Gastrocnemius medialis (tissue), 4 donors: ENCODE measurements around the gene GSTM4.

Source experiments
- POLR2A ChIP-seq, 2 donors: fragments of 450-650 bp; IDR thresholded peaks; one replicate each; pipeline ENCODE4 v1.6.1; 2017; ENCODE audit warnings: antibody characterized with exemption in 2 of 2, mild to moderate bottlenecking in 2 of 2, moderate library complexity in 2 of 2
- TF ChIP-seq, protein P1 (sequence below), 5 experiments: fragments of 450-650 bp in 3 of 5; fragments of 200-600 bp in 2 of 5; sonication (generic) in 2 of 5; IDR thresholded peaks in 4 of 5; conservative IDR thresholded peaks in 1 of 5; 1 replicate in 4 of 5; 2 replicates in 1 of 5; pipeline ENCODE4 v1.5.1; 2016 to 2019; ENCODE audit warnings: antibody characterized with exemption in 5 of 5, mild to moderate bottlenecking in 3 of 5, moderate library complexity in 3 of 5

DNA sequence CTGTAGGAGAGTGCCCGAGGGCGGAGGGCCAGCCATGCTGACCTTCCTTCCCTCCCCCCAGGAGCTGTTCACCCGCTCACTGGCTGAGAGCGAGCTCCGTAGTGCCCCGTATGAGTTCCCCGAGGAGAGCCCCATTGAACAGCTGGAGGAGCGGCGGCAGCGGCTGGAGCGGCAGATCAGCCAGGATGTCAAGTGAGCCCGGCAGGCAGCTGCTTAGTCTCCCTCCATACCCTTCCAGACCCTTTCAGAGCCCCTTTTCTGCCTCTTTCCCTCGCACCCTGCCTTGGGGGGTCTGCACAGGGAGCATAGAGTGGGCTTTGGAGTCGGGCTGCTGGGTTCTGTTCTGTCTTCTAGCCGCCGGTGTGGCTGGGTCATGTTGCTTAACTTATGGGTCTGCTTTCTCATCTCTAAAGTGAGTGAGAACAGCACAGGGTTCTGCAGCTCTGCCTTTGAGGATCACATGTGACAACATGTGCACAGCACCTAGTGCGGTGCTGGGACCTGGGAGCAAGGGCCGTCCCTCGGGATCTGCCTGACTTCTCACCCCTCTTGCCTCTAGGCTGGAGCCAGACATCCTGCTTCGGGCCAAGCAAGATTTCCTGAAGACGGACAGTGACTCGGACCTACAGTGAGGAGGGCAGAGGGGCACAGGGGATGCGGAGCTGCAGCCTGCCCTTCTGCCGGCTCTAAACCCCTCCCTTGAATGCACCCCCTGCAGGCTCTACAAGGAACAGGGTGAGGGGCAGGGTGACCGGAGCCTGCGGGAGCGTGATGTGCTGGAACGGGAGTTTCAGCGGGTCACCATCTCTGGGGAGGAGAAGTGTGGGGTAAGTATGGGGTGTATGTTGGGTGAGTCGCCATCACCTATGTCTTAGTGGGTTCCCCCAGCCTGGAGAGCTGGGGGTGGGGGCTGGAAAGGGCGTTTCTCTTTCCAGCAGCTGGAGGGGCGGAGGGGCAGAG is 30.0 kb upstream of the GSTM4 start:
- TF ChIP-seq, protein P1, sequence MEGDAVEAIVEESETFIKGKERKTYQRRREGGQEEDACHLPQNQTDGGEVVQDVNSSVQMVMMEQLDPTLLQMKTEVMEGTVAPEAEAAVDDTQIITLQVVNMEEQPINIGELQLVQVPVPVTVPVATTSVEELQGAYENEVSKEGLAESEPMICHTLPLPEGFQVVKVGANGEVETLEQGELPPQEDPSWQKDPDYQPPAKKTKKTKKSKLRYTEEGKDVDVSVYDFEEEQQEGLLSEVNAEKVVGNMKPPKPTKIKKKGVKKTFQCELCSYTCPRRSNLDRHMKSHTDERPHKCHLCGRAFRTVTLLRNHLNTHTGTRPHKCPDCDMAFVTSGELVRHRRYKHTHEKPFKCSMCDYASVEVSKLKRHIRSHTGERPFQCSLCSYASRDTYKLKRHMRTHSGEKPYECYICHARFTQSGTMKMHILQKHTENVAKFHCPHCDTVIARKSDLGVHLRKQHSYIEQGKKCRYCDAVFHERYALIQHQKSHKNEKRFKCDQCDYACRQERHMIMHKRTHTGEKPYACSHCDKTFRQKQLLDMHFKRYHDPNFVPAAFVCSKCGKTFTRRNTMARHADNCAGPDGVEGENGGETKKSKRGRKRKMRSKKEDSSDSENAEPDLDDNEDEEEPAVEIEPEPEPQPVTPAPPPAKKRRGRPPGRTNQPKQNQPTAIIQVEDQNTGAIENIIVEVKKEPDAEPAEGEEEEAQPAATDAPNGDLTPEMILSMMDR (IDR thresholded peaks at IDR 0.05 in 4 of 5, conservative IDR thresholded peaks at IDR 0.05 in 1 of 5) = no peak
- no peak for TF ChIP-seq POLR2A (IDR thresholded peaks at IDR 0.05)
